ENCODE data around the gene TMEM132A.
"Not testable (repeated sequence)": the region's sequence is repeated elsewhere in the genome, so short reads cannot be mapped to it uniquely, and the experiment has no call there.

TMEM132A gene

GRCh38 chr11:60908803-60909202 is 15.5 kb upstream of the TMEM132A start:
- ChIA-PET CTCF (interaction anchor here (2.6 to 26.0 kb wide), 2 partner anchors 9 to 71 kb away, joined by 17 to 1087 read pairs; partner anchors contain the start of gene CCDC86), POLR2A (no interaction called here)
- no peak for TF ChIP-seq CTCF (IDR thresholded peaks at IDR 0.05; ENCODE audit: insufficient read depth, low read length, missing control alignments)
- DNase-seq (ENCODE audit: low read depth, low spot score) = no peak
- H3K4me3 ChIP-seq (ENCODE audit: low read depth, low read length) = no peak overlapping the region

GRCh38 chr11:60909680-60910280 is 14.5 kb upstream of the TMEM132A start:
- DNase-seq (ENCODE audit: low read depth, low spot score); H3K4me3 ChIP-seq (ENCODE audit: low read depth, low read length); POLR2A ChIA-PET: not testable (repeated sequence)
- CTCF ChIA-PET = interaction anchor here (2.6 kb wide), 1 partner anchor 10 kb away, joined by 17 read pairs; no protein-coding TSS in a partner anchor

GRCh38 chr11:60910281-60910687 is 14.0 kb upstream of the TMEM132A start:
- no peak for DNase-seq (ENCODE audit: low read depth, low spot score)
- TF ChIP-seq CTCF (IDR thresholded peaks at IDR 0.05; ENCODE audit: insufficient read depth, low read length, missing control alignments) = no peak
- no peak overlapping the region for H3K4me3 ChIP-seq (ENCODE audit: low read depth, low read length)
- ChIA-PET POLR2A (no interaction called here), CTCF (interaction anchor here (2.6 kb wide), 1 partner anchor 11 kb away, joined by 17 read pairs; no protein-coding TSS in a partner anchor)

GRCh38 chr11:60910711-60911380 is 13.4 kb upstream of the TMEM132A start:
- ChIA-PET CTCF (interaction anchor here (3.4 to 5.0 kb wide), 2 partner anchors 9 to 12 kb away, joined by 15 to 40 read pairs; no protein-coding TSS in a partner anchor), POLR2A (no interaction called here)
- no peak overlapping the region for H3K4me3 ChIP-seq (ENCODE audit: low read depth, low read length)
- no peak for TF ChIP-seq CTCF (IDR thresholded peaks at IDR 0.05; ENCODE audit: insufficient read depth, low read length, missing control alignments)
- DNase-seq (ENCODE audit: low read depth, low spot score) = no peak

- DNase-seq (ENCODE audit: low read depth, low spot score) = no peak
- POLR2A ChIA-PET = no interaction called here
- TF ChIP-seq CTCF (IDR thresholded peaks at IDR 0.05; ENCODE audit: insufficient read depth, low read length, missing control alignments) = no peak
- H3K4me3 ChIP-seq (ENCODE audit: low read depth, low read length) = no peak overlapping the region
- CTCF ChIA-PET = interaction anchor here (0.6 to 5.0 kb wide), 6 partner anchors 10 to 261 kb away, joined by 3 to 40 read pairs (median 9); no protein-coding TSS in a partner anchor
Observed at GRCh38 chr11:60912223-60912850, 11.9 kb upstream of the TMEM132A start.

GRCh38 chr11:60912851-60913528 is 11.3 kb upstream of the TMEM132A start:
- POLR2A ChIA-PET = no interaction called here
- no peak for TF ChIP-seq CTCF (IDR thresholded peaks at IDR 0.05; ENCODE audit: insufficient read depth, low read length, missing control alignments)
- CTCF ChIA-PET = interaction anchor here (0.8 to 5.0 kb wide), 10 partner anchors 9 to 275 kb away, joined by 3 to 40 read pairs (median 4); no protein-coding TSS in a partner anchor
- no peak for DNase-seq (ENCODE audit: low read depth, low spot score)
- H3K4me3 ChIP-seq (ENCODE audit: low read depth, low read length) = no peak overlapping the region; the same call in 1 of the 2 replicates
